Measurements from ENCODE around the gene SMIM14.
"Not testable (repeated sequence)": the region's sequence is repeated elsewhere in the genome, so short reads cannot be mapped to it uniquely, and the experiment has no call there.

Gene SMIM14

DNA sequence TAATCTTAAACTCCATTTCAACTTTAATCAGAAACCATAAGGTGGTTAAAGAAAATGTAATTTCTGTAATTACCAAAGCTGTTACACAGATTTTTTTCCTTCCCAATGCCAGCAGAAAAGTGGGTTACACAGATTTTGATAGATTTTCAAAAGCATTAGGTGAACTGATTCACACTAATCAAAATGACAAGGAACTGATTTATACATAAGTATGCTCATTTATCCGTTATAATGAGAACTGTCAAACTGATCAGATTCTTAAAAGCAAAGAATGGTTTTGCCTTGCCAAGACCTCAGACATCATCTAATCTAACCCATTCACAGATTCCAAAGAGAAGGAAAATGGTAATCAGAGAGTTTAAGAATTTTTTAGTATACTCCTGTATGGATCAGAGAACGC is 116.6 kb downstream of the SMIM14 start:
- TF ChIP-seq POLR2A (IDR thresholded peaks at IDR 0.05; ENCODE audit: low read length), result no peak
- no peak for TF ChIP-seq GATA1 (IDR thresholded peaks at IDR 0.05; ENCODE audit: low read depth, low read length)
- no peak for DNase-seq

- no peak for DNase-seq
- TF ChIP-seq GATA1 (IDR thresholded peaks at IDR 0.05; ENCODE audit: low read depth, low read length) (no peak), POLR2A (IDR thresholded peaks at IDR 0.05; ENCODE audit: low read length) (no peak)
These were observed 117.3 kb downstream of the SMIM14 start for GRCh38 chr4:39521253-39521919.

DNA sequence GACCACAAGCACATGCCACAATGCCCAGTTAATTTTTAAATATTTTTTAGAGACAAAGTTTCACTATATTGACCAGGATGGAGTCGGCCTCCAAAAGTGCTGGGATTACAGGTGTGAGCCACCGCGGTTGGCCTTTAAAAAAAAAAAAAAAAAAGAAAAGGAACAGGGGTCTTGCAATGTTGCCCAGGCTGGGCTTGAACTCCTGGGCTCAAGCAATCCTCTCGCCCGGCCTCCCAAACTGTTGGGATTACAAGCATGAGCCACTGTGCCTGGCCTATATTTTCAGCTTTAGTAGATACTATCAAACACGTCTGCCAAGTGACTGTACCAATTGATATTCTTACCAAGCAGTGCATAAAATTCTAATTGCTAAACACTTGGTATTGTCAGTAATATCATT is 120.2 kb downstream of the SMIM14 start:
- no peak for TF ChIP-seq POLR2A (IDR thresholded peaks at IDR 0.05; ENCODE audit: low read length)
- no peak for TF ChIP-seq GATA1 (IDR thresholded peaks at IDR 0.05; ENCODE audit: low read depth, low read length)
- DNase-seq, result no peak

DNA sequence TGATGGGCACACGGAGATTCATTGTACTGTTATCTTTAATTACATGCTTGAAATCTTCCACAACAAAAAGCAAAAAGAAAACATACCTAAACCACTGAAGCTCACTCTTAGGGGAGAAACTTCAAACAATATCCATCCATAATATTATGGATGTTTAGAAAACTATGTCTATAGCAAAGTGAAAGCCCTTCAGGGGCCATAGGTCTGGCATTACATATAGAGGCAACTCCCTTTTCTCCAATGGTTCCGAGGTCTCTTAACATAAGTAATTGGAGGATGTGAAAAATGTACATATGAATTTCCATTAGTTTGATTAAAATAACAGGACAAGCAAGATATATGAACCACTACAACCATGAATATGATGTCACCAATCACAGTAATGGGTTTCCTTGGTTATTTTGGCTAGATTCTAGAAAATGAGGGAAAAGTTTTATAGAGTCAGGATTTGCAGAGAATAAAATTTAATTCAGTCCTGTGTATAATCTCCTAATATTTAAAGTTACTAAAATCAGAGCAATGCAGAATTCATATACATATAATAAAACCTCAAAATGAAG is 122.2 kb downstream of the SMIM14 start:
- TF ChIP-seq POLR2A (IDR thresholded peaks at IDR 0.05; ENCODE audit: low read length) (no peak), GATA1 (IDR thresholded peaks at IDR 0.05; ENCODE audit: low read depth, low read length) (no peak)
- DNase-seq, result no peak

- DNase-seq, result peak in 1 of 2 experiments; percentile 29
These were observed 122.8 kb downstream of the SMIM14 start for GRCh38 chr4:39515669-39516401.

- TF ChIP-seq GATA1 (IDR thresholded peaks at IDR 0.05; ENCODE audit: low read depth, low read length) (no peak), POLR2A (IDR thresholded peaks at IDR 0.05; ENCODE audit: low read length) (no peak)
- peak in 1 of 2 experiments; percentile 55 for DNase-seq
These were observed 123.7 kb downstream of the SMIM14 start for GRCh38 chr4:39514888-39515401.

- DNase-seq, result not testable (repeated sequence)
These were observed 124.4 kb downstream of the SMIM14 start for GRCh38 chr4:39514266-39514665.

DNA sequence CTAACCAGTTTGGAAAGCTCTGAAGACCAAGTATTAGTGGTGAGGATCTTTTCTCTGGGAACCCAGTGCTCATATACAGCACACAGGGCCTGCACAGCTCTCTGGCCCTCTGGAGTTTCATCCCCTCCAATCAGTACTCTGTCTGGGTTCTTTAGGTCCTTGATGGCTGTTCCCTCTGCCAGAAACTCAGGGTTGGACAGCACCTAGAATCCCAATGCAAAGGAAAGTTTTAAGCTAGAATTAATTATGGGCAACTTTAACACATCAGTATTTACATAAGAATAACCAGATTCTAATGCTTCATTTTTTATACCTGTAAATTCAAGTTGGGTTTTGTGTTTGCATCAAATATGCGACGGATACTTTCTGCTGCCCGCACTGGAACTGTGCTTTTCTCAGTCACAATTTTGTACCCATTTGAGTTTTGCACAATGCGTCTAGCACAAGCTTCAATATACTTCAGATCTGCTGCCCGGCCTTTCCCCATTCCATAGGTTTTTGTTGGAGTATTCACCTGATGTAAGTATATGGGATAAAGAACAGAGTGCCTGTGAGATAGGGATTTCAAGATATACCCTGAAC is 128.2 kb downstream of the SMIM14 start:
- TF ChIP-seq GATA1 (IDR thresholded peaks at IDR 0.05; ENCODE audit: low read depth, low read length) (no peak), POLR2A (IDR thresholded peaks at IDR 0.05; ENCODE audit: low read length) (no peak)
- no peak for DNase-seq

DNA sequence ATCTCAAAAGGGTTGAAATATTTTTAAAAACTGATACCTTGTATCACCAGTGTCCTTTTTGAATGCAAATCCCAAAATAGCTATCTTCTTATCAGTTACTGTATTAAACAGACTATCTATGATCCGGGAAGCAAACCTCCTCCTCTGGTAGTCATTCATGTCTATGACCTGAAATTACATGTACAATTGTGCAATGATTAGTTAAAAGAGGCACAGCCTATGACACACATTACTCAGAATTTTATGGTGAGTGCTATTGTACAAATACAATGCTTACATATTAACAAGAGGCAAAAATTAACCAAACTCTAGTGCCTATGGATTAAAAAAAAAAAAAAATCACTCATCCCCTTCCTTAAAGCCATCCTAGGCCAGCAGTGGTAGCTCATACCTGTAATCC is 133.1 kb downstream of the SMIM14 start:
- TF ChIP-seq GATA1 (IDR thresholded peaks at IDR 0.05; ENCODE audit: low read depth, low read length) (no peak), POLR2A (IDR thresholded peaks at IDR 0.05; ENCODE audit: low read length) (no peak)
- no peak for DNase-seq

DNA sequence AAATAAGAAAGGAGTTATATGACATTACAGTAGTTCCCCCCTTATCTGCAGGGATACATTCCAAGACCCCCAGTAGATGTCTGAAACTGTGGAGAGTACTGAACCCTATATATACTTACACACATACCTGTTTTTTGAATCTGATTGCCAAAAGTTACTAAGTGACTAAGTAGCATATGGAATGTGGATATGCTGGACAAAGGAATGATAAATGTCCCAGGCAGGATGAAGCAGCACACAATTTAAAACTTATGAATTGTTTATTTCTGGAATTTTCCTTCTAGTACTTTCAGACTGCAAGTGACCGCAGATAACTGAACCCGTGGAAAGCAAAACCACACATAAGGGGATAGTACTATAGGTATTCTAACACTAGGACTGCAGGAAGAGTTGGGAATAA is 134.1 kb downstream of the SMIM14 start:
- DNase-seq, result no peak
- no peak for TF ChIP-seq GATA1 (IDR thresholded peaks at IDR 0.05; ENCODE audit: low read depth, low read length)
- no peak for TF ChIP-seq POLR2A (IDR thresholded peaks at IDR 0.05; ENCODE audit: low read length)

- DNase-seq, result not testable (repeated sequence)
These were observed 136.0 kb downstream of the SMIM14 start for GRCh38 chr4:39502664-39503035.

DNA sequence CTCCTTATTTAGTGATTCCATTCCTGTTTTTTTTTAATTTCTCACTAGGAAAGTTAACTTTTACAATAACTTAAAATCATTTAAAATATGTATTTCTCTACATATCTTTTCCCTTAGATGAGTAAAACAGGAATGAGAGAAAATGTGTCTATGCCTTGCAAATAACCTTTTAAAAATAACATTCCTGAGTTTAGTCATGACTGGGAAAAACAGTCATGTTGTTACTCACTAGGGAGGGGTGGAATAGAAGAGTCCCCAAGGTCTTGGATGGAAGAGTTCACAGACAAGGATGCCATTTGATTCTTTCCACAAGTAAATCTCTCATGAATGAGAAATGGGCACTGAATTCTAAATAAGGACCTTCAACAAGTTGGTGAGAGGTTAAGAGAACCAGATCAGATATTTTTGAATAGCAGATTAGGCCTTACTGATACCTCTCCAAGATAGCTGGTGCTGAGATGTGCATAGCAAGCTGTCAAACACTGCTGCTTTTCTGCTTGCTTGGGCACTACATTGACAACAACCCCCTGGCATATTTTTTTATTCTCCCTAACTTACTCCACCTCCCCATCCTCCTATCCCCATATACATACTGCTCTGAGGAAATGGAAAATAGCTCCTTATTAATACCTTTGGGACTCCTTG is 136.5 kb downstream of the SMIM14 start:
- TF ChIP-seq GATA1 (IDR thresholded peaks at IDR 0.05; ENCODE audit: low read depth, low read length) (no peak), POLR2A (IDR thresholded peaks at IDR 0.05; ENCODE audit: low read length) (no peak)
- DNase-seq, result peak; percentile 13 to 26

DNA sequence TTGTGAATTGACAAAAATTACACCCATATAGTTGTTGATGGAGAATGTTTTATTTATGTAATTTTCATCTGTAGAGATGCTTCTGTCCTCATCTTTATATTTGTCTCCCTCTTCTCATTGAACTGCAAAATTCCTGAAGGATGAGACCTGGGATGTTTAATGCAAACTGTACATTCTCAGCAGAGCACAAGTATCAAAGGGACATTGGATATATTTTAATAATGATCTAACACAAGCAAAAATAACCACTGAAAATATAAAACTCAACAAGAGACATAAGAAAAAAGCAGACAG is 140.0 kb downstream of the SMIM14 start:
- TF ChIP-seq GATA1 (IDR thresholded peaks at IDR 0.05; ENCODE audit: low read depth, low read length), result no peak
- TF ChIP-seq POLR2A (IDR thresholded peaks at IDR 0.05; ENCODE audit: low read length), result no peak
- DNase-seq, result no peak

- DNase-seq, result peak; percentile 10 to 70
These were observed 140.5 kb downstream of the SMIM14 start for GRCh38 chr4:39497909-39498726.

More at GRCh38 chr4:39497909-39498726, 140.5 kb downstream of the SMIM14 start:
- no peak for TF ChIP-seq POLR2A (IDR thresholded peaks at IDR 0.05; ENCODE audit: low read length)
